Cardiac muscle cell (in vitro differentiated cells and primary cell): ENCODE results near the gene ANKRD13B. TPM values are rescaled to one million over a fixed set of nuclear protein-coding genes. Genes with fewer than 3 reads are reported as not detected.

Source experiments
- DNase-seq, 2 donors: peaks; one replicate each; pipeline versions ENCODE4 v3.0.0 to v3.0.0-alpha.2; 2010 to 2017; ENCODE audit warnings: low read depth in 1 of 2, low spot score in 1 of 2
- H3K27ac ChIP-seq: fragments of 200-600 bp; sonication (generic); 2 replicates; pipeline ENCODE4 v1.5.1; 2016
- H3K27me3 ChIP-seq: fragments of 200-600 bp; sonication (generic); 2 replicates; pipeline ENCODE4 v1.6.0; 2016; ENCODE audit warnings: control low read depth
- H3K36me3 ChIP-seq: fragments of 200-600 bp; sonication (generic); 2 replicates; pipeline ENCODE4 v1.5.1; 2016; ENCODE audit warnings: control low read depth
- H3K4me1 ChIP-seq: fragments of 200-600 bp; sonication (generic); 2 replicates; pipeline ENCODE4 v1.8.1; 2017; ENCODE audit warnings: low read depth, mild to moderate bottlenecking, mixed run types
- H3K4me3 ChIP-seq: fragments of 200-600 bp; sonication (generic); 2 replicates; pipeline ENCODE4 v1.5.1; 2016; ENCODE audit warnings: mild to moderate bottlenecking
- H3K9me3 ChIP-seq: fragments of 200-600 bp; sonication (generic); 2 replicates; pipeline ENCODE4 v1.5.1; 2017; ENCODE audit warnings: low read depth, mild to moderate bottlenecking, control low read depth
- polyA plus RNA-seq: library from polyadenylated mRNA; unstranded; fragments of >200 nt; fragmentation: Nextera tagmentation; extraction: Ambion mirVana; gene quantifications from 2 replicates; pipeline ENCODE4 v1.2.1, GENCODE V29; 2016
- total RNA-seq: library from RNA; depleted of rRNA; stranded (reverse); fragments of >200 nt; gene quantifications from 2 replicates; pipeline ENCODE4 v1.2.3, GENCODE V29; 2016
- TF ChIP-seq, protein P1 (sequence below): IDR thresholded peaks from 2 replicates; pipeline ENCODE4 v1.5.1; 2012; ENCODE audit warnings: low read depth, mild to moderate bottlenecking, low read length

The ANKRD13B gene
- total and polyA plus RNA-seq, 2 experiments from 2014 or later, result 7.4 to 12.7 TPM

GRCh38 chr17:29588017-29588561 lies 4.8 kb upstream of the ANKRD13B start:
- H3K4me1 ChIP-seq, result peaks cover 18% of the 10 kb centered on the region
- no peaks in the 10 kb centered on the region for H3K9me3 ChIP-seq
- TF ChIP-seq, protein P1, sequence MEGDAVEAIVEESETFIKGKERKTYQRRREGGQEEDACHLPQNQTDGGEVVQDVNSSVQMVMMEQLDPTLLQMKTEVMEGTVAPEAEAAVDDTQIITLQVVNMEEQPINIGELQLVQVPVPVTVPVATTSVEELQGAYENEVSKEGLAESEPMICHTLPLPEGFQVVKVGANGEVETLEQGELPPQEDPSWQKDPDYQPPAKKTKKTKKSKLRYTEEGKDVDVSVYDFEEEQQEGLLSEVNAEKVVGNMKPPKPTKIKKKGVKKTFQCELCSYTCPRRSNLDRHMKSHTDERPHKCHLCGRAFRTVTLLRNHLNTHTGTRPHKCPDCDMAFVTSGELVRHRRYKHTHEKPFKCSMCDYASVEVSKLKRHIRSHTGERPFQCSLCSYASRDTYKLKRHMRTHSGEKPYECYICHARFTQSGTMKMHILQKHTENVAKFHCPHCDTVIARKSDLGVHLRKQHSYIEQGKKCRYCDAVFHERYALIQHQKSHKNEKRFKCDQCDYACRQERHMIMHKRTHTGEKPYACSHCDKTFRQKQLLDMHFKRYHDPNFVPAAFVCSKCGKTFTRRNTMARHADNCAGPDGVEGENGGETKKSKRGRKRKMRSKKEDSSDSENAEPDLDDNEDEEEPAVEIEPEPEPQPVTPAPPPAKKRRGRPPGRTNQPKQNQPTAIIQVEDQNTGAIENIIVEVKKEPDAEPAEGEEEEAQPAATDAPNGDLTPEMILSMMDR, result no peak
- H3K27me3 ChIP-seq, result no peaks in the 10 kb centered on the region
- DNase-seq, result no peak
- no peaks in the 10 kb centered on the region for H3K36me3 ChIP-seq
- H3K27ac ChIP-seq, result no peak overlapping the region
- H3K4me3 ChIP-seq, result peak overlapping the region; percentile 46

DNA sequence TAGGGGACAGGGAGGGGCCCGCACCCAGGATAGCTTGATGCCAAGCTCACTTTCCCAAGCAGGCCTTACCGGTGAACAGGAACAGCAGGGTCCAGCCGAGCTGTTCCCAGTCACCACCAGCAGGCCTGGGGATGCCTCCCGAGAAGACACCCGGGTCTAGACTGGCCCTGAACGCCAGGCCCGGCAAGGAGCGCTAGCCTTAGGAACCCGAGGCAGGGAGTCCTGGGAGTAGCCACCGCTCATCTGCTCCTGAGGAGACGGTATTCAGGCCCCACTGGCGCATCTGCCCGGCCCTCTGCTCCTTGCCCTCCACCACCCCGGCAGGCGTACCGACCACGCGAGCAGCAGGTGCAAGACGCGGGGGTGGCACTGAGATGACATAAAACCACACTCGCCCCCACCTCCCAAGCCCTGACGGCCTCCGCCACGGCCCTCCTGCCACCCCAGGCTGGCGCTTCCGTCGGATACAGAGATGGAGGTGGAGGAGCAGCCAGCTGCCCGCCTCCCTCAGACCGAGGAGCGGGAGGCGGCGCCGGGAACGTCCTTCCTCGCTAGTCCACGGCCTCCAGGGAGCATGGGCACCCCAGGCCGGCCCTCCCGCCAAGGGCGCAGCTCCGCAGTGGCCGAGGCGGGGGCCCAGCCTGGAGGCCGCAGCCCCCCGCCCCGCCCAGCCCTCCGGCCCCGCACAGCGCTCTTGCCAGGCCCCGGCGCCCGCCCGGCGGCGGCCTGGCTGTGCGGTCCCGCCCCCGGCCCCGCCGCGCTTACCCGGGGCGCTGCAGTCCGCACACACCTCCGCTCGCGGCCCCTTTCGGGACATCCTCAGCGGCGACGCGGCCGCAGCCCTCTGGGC lies 4.1 kb upstream of the ANKRD13B start:
- no peak overlapping the region for H3K27ac ChIP-seq

GRCh38 chr17:29589524-29590410 lies 3.2 kb upstream of the ANKRD13B start, which contains the start of gene GIT1:
GIT1 (minus strand) TSS chr17:29589648; CDS start chr17:29589378, 270 bp downstream.
- peak; percentile 91 to 95 for DNase-seq
- no peaks in the 10 kb centered on the region for H3K36me3 ChIP-seq
- no peaks in the 10 kb centered on the region for H3K9me3 ChIP-seq
- peak within 1 kb of the TSS; percentile 46 for H3K4me3 ChIP-seq
- H3K27ac ChIP-seq, result no peak within 1 kb of the TSS
- peaks cover 7% of the 10 kb centered on the region for H3K27me3 ChIP-seq
- TF ChIP-seq, protein P1, result no peak
- H3K4me1 ChIP-seq, result peaks cover 19% of the 10 kb centered on the region

More for the DNA sequence above, 4.1 kb upstream of the ANKRD13B start:
- Histone ChIP-seq H3K36me3 (no peaks in the 10 kb centered on the region), H3K27me3 (peaks cover 4% of the 10 kb centered on the region), H3K9me3 (no peaks in the 10 kb centered on the region), H3K4me1 (peaks cover 21% of the 10 kb centered on the region), H3K4me3 (peak overlapping the region; percentile 46)
- peak; percentile 35 to 68 for DNase-seq
- TF ChIP-seq, protein P1, result no peak

- DNase-seq, result peak in 1 of 2 donors; percentile 48
- peaks cover 19% of the 10 kb centered on the region for H3K4me1 ChIP-seq
- peaks cover 7% of the 10 kb centered on the region for H3K27me3 ChIP-seq
- H3K36me3 ChIP-seq, result no peaks in the 10 kb centered on the region
- no peak overlapping the region for H3K27ac ChIP-seq
- H3K9me3 ChIP-seq, result no peaks in the 10 kb centered on the region
- H3K4me3 ChIP-seq, result peak overlapping the region; percentile 23
- TF ChIP-seq, protein P1, result no peak
These were observed 2.4 kb upstream of the ANKRD13B start for GRCh38 chr17:29590411-29591145.
